Aorta (tissue), 5 donors: ENCODE results near the gene KIAA1958. TPM values are rescaled to one million over a fixed set of nuclear protein-coding genes. Genes with fewer than 3 reads are reported as not detected.

Experiments used
- ATAC-seq: fragments of 200-7000 bp; cut with Tn5 transposase; one replicate; pipeline ENCODE4 v1.9.1; 2022; ENCODE audit warnings: moderate library complexity; ENCODE audit not compliant: low FRiP score
- DNase-seq, 2 donors: peaks; one replicate each; pipeline ENCODE4 v3.0.0-alpha.2; 2020
- H3K27ac ChIP-seq, 2 donors: one replicate each; pipeline ENCODE4 v1.5.1; 2013; ENCODE audit warnings: low read length in 2 of 2, mild to moderate bottlenecking in 2 of 2, moderate library complexity in 2 of 2, control low read depth in 1 of 2, inconsistent platforms in 1 of 2, low read depth in 1 of 2
- H3K27me3 ChIP-seq, 2 donors: one replicate each; pipeline ENCODE4 v1.6.1; 2013; ENCODE audit warnings: control low read depth in 1 of 2, low read length in 1 of 2, mild to moderate bottlenecking in 1 of 2, moderate library complexity in 1 of 2; ENCODE audit not compliant: insufficient read depth in 2 of 2, control insufficient read depth in 1 of 2
- H3K36me3 ChIP-seq, 2 donors: one replicate each; pipeline ENCODE4 v1.6.1; 2013; ENCODE audit warnings: control low read depth in 1 of 2, low read length in 1 of 2, mild to moderate bottlenecking in 1 of 2; ENCODE audit not compliant: insufficient read depth in 2 of 2, control insufficient read depth in 1 of 2
- H3K4me1 ChIP-seq, 2 donors: one replicate each; pipeline ENCODE4 v1.6.1; 2013; ENCODE audit warnings: low read length in 2 of 2, control low read depth in 1 of 2, mild to moderate bottlenecking in 1 of 2, moderate library complexity in 1 of 2; ENCODE audit not compliant: insufficient read depth in 2 of 2, control insufficient read depth in 1 of 2
- H3K4me3 ChIP-seq, 2 donors: one replicate each; pipeline ENCODE4 v1.5.1; 2013; ENCODE audit warnings: low read length in 2 of 2, control low read depth in 1 of 2, mild to moderate bottlenecking in 1 of 2
- H3K9me3 ChIP-seq: one replicate; pipeline ENCODE4 v1.6.1; 2013; ENCODE audit warnings: mild to moderate bottlenecking, low read length; ENCODE audit not compliant: control insufficient read depth
- WGBS, 2 donors: extraction: QIAGEN DNeasy Blood & Tissue Kit; methylation state at CpG; one replicate each; pipeline ENCODE4 v1.1.7; 2013; 5-methylcytosine and 5-hydroxymethylcytosine counted together
- intact Hi-C, 2 donors: fragments of 100-400 bp; cut with DNase I; formaldehyde crosslinking; loops; one replicate each; pipeline versions ENCODE4 v1.14.2 to v1.15.0; 2022
- polyA plus RNA-seq, 2 donors: library from polyadenylated mRNA; stranded (reverse); fragments of 200-250 nt; gene quantifications; one replicate each; pipeline ENCODE4 v1.2.3, GENCODE V29; 2013
- total RNA-seq, 2 donors: library from RNA; stranded (reverse); fragmentation: NEBNext Ultra II Directional; extraction: Animal tissue kit (Norgen Biotek cat#: 25700); gene quantifications; one replicate each; pipeline ENCODE4 v1.2.1, GENCODE V29; 2021
- donor health status: healthy with polysubstance abuse.
- donor health status: Bipolar disorder and iron deficiency.
- donor health status: DM: no; HTN: no; CAD: no.
- donor health status: DM: no; HTN: no; CAD: no.
- donor health status: DM: yes; HTN: yes; CAD: no.

KIAA1958 gene
- total and polyA plus RNA-seq, 4 donors, result 1.0 to 7.9 (median 3.9) TPM

- no peaks in the 10 kb centered on the region for H3K9me3 ChIP-seq
- intact Hi-C loops, result no loop called here
- DNase-seq, result no peak
- no peak for ATAC-seq
- 58 to 62% methylated on average over 9 of the region's 9 CpGs for WGBS, 2 donors
- H3K4me1 ChIP-seq, result peaks cover 3 to 12% of the 10 kb centered on the region in 2 donors
- H3K27me3 ChIP-seq, result no peaks in the 10 kb centered on the region
- H3K4me3 ChIP-seq, result no peak overlapping the region
- H3K27ac ChIP-seq, result no peak overlapping the region
- H3K36me3 ChIP-seq, result no peaks in the 10 kb centered on the region
These were observed 65.8 kb downstream of the KIAA1958 start for GRCh38 chr9:112552229-112553056.

DNA sequence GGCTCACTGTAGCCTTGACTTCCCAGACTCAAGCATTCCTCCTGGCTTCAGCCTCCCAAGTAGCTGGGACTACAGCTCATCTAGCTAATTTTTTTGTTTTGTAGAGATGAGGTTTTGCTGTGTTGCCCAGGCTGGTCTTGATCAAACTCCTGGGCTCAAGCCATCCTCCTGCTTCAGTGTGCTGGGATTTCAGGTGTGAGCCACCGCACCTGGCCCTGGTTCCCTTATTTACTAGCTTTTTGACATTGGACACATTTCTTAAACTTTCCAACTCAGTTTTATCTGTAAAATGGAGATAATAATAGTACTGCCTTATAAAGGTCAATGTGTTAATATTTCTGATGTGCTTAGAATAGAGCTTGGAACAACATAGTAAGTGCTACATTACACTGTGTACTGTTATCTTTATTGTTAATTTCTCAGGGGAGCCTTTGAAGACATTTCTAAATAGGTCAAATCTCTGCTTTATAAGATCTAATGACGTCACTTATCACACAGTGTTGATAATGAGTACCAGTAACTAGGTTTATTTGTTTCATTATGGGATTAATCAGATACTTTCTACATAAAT is 66.7 kb downstream of the KIAA1958 start:
- H3K27me3 ChIP-seq, result no peaks in the 10 kb centered on the region
- WGBS, 2 donors, result 57 to 68% methylated on average over 2 of the region's 2 CpGs
- DNase-seq, result no peak
- intact Hi-C loops, result no loop called here
- ATAC-seq, result no peak
- no peak overlapping the region for H3K4me3 ChIP-seq
- no peaks in the 10 kb centered on the region for H3K36me3 ChIP-seq
- H3K4me1 ChIP-seq, result peaks cover 3 to 12% of the 10 kb centered on the region in 2 donors
- H3K9me3 ChIP-seq, result no peaks in the 10 kb centered on the region
- no peak overlapping the region for H3K27ac ChIP-seq

DNA sequence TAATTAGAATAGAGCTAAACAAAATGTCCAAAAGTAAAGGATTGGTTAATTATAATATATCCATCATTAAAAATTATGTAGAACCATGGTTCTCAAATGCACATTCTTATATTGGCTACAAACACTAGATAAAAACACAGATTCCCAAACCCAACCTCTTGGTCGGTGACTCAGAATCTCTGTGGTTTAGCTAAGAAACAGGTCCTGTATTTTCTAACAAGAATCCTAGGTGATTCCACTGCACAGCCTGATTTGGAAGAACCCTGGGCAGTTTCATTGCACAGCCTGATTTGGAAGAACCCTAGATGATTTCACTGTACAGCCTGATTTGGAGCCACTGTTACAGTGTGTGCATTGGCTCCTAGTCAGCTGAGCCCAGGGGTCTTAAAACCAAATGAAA is 67.9 kb downstream of the KIAA1958 start:
- Histone ChIP-seq H3K27ac (no peak overlapping the region), H3K4me1 (peaks cover 3 to 12% of the 10 kb centered on the region in 2 donors), H3K4me3 (no peak overlapping the region), H3K27me3 (no peaks in the 10 kb centered on the region), H3K9me3 (no peaks in the 10 kb centered on the region), H3K36me3 (no peaks in the 10 kb centered on the region)
- WGBS, 2 donors, result 58 to 94% methylated on average over 1 of the region's 1 CpG
- intact Hi-C loops, result no loop called here
- no peak for ATAC-seq
- DNase-seq, result no peak

GRCh38 chr9:112555101-112555643 is 68.5 kb downstream of the KIAA1958 start:
- ATAC-seq (no peak), DNase-seq (no peak)
- Histone ChIP-seq H3K4me1 (peaks cover 3 to 12% of the 10 kb centered on the region in 2 donors), H3K4me3 (no peak overlapping the region), H3K27ac (no peak overlapping the region), H3K27me3 (no peaks in the 10 kb centered on the region), H3K9me3 (no peaks in the 10 kb centered on the region), H3K36me3 (no peaks in the 10 kb centered on the region)
- intact Hi-C loops, result no loop called here
- WGBS, 2 donors, result 98% methylated on average over 3 of the region's 3 CpGs

- H3K4me3 ChIP-seq, result no peak overlapping the region
- intact Hi-C loops, result no loop called here
- no peaks in the 10 kb centered on the region for H3K9me3 ChIP-seq
- H3K27ac ChIP-seq, result no peak overlapping the region
- DNase-seq (no peak), ATAC-seq (no peak)
- no peaks in the 10 kb centered on the region for H3K27me3 ChIP-seq
- peaks cover 3 to 12% of the 10 kb centered on the region in 2 donors for H3K4me1 ChIP-seq
- no peaks in the 10 kb centered on the region for H3K36me3 ChIP-seq
- 95 to 96% methylated on average over 9 of the region's 9 CpGs for WGBS, 2 donors
These were observed 69.3 kb downstream of the KIAA1958 start for GRCh38 chr9:112555844-112556482.

- no peaks in the 10 kb centered on the region for H3K9me3 ChIP-seq
- no peak overlapping the region for H3K4me3 ChIP-seq
- no peak overlapping the region for H3K27ac ChIP-seq
- 87 to 91% methylated on average over 6 of the region's 6 CpGs for WGBS, 2 donors
- intact Hi-C loops, result no loop called here
- DNase-seq, result no peak
- ATAC-seq, result no peak
- peaks cover 3 to 12% of the 10 kb centered on the region in 2 donors for H3K4me1 ChIP-seq
- H3K36me3 ChIP-seq, result no peaks in the 10 kb centered on the region
- H3K27me3 ChIP-seq, result no peaks in the 10 kb centered on the region
These were observed 70.1 kb downstream of the KIAA1958 start for GRCh38 chr9:112556497-112557442.

- intact Hi-C loops, result no loop called here
- H3K4me1 ChIP-seq, result no peaks in the 10 kb centered on the region
- WGBS, 2 donors, result 66 to 68% methylated on average over 1 of the region's 1 CpG
These were observed 71.8 kb downstream of the KIAA1958 start for GRCh38 chr9:112558476-112558875.

DNA sequence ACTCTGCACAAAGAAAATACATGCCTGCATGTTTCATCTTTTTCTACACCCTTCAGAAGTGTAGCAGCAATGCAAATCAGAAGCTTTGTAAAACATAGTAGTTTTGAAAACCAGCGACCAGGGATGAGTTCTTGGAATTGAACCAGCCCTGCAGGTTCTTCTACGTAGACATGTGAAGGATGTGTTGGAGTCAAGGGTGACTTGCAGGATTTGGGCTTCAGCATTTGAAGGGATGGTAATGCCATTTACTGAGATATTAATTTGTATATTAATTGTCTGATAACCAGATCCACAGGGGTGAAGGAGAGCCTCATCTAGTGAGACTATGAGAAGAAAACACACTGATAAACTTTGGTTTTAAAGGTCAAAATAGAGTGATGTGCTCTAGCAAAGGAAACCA is 72.4 kb downstream of the KIAA1958 start:
- H3K36me3 ChIP-seq, result no peaks in the 10 kb centered on the region
- H3K4me1 ChIP-seq, result no peaks in the 10 kb centered on the region
- 85 to 86% methylated on average over 2 of the region's 2 CpGs for WGBS, 2 donors
- H3K9me3 ChIP-seq, result no peaks in the 10 kb centered on the region
- no peak for DNase-seq
- no peak overlapping the region for H3K4me3 ChIP-seq
- no peak for ATAC-seq
- intact Hi-C loops, result no loop called here
- no peaks in the 10 kb centered on the region for H3K27me3 ChIP-seq
- H3K27ac ChIP-seq, result no peak overlapping the region

More at GRCh38 chr9:112558476-112558875, 71.8 kb downstream of the KIAA1958 start:
- DNase-seq (no peak), ATAC-seq (no peak)
- Histone ChIP-seq H3K27ac (no peak overlapping the region), H3K27me3 (no peaks in the 10 kb centered on the region), H3K9me3 (no peaks in the 10 kb centered on the region), H3K36me3 (no peaks in the 10 kb centered on the region), H3K4me3 (no peak overlapping the region)
